Uterus (tissue), 4 donors: ENCODE measurements around the gene FOXP2. TPM values are rescaled to one million over a fixed set of nuclear protein-coding genes. Genes with fewer than 3 reads are reported as not detected.

Source experiments
- DNase-seq, 2 donors: peaks; one replicate each; pipeline ENCODE4 v3.0.0-alpha.2; 2019 to 2020
- H3K27ac ChIP-seq, 2 donors: fragments of 200-600 bp; sonication (generic); 1 replicate in 1 of 2; 2 replicates in 1 of 2; pipeline ENCODE4 v1.5.1; 2016 to 2018
- H3K27me3 ChIP-seq, 2 donors: fragments of 200-600 bp; sonication (generic); one replicate each; pipeline ENCODE4 v1.5.1; 2018 to 2019; ENCODE audit warnings: control low read depth in 1 of 2
- H3K36me3 ChIP-seq, 2 donors: fragments of 200-600 bp; sonication (generic); one replicate each; pipeline ENCODE4 v1.5.1; 2019; ENCODE audit warnings: control low read depth in 1 of 2
- H3K4me1 ChIP-seq, 2 donors: fragments of 200-600 bp; sonication (generic); one replicate each; pipeline ENCODE4 v1.5.1; 2018 to 2019; ENCODE audit warnings: control low read depth in 1 of 2
- H3K4me3 ChIP-seq, 2 donors: fragments of 200-600 bp; sonication (generic); 1 replicate in 1 of 2; 2 replicates in 1 of 2; pipeline ENCODE4 v1.5.1; 2018 to 2019; ENCODE audit warnings: mild to moderate bottlenecking in 1 of 2
- H3K9me3 ChIP-seq, 2 donors: fragments of 200-600 bp; sonication (generic); one replicate each; pipeline ENCODE4 v1.5.1; 2019; ENCODE audit warnings: control low read depth in 1 of 2
- CTCF ChIP-seq, 4 experiments: fragments of 200-600 bp in 2 of 4; fragments of 450-650 bp in 2 of 4; sonication (generic) in 2 of 4; IDR thresholded peaks; one replicate each; pipeline ENCODE4 v1.5.1; 2016 to 2019; ENCODE audit warnings: antibody characterized with exemption in 4 of 4, mild to moderate bottlenecking in 2 of 4, moderate library complexity in 1 of 4
- POLR2A ChIP-seq, 2 donors: fragments of 450-650 bp; IDR thresholded peaks; one replicate each; pipeline ENCODE4 v1.6.1; 2016; ENCODE audit warnings: antibody characterized with exemption in 2 of 2, mild to moderate bottlenecking in 1 of 2, moderate library complexity in 1 of 2
- intact Hi-C: fragments of 100-400 bp; cut with DNase I; formaldehyde crosslinking; loops from one replicate; pipeline ENCODE4 v1.15.1; 2023; ENCODE audit warnings: low total_unique reads
- total RNA-seq, 4 donors: library from RNA; depleted of rRNA in 3 of 4; stranded (reverse); fragments of >200 nt in 3 of 4; gene quantifications; one replicate each; pipeline versions ENCODE4 v1.1.0 to v1.2.4, GENCODE V29; 2014 to 2023
- donor health status: DM: yes; HTN: yes; CAD: no.

Gene FOXP2
- total RNA-seq, 4 donors from 2014 or later = 17.6 to 59.3 (median 24.9) TPM

- DNase-seq = no peak
- intact Hi-C loops = no loop called here
- no peak for TF ChIP-seq CTCF (IDR thresholded peaks at IDR 0.05)
- TF ChIP-seq POLR2A (IDR thresholded peaks at IDR 0.05) = no peak
- H3K27me3 ChIP-seq = no peaks in the 10 kb centered on the region
- no peak overlapping the region for H3K4me3 ChIP-seq
- no peaks in the 10 kb centered on the region for H3K4me1 ChIP-seq
- no peaks in the 10 kb centered on the region for H3K9me3 ChIP-seq
- H3K27ac ChIP-seq = no peak overlapping the region
- H3K36me3 ChIP-seq = no peaks in the 10 kb centered on the region
Observed at GRCh38 chr7:114678116-114678515, 263.5 kb downstream of the FOXP2 start.

DNA sequence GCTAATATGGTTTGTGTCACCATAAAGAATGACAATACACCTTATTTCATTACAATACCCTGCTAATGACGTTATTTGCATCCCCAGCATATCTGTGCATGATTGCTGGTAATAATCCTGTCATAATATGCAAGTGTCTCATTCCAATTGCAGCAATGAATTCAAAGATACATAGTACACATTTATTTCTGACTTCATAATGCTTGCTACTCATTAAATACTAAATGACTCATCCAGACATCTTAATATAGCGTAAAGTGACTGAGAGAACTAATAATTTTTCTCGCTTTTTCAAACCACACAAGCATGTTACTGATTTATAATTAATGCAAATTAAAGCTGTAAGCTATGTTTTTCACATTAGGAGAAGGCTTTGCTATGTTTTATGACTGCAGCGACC, 272.6 kb downstream of the FOXP2 start:
- TF ChIP-seq POLR2A (IDR thresholded peaks at IDR 0.05) = no peak
- no peak for TF ChIP-seq CTCF (IDR thresholded peaks at IDR 0.05)
- no peaks in the 10 kb centered on the region for H3K9me3 ChIP-seq
- no peak overlapping the region for H3K4me3 ChIP-seq
- intact Hi-C loops = no loop called here
- H3K36me3 ChIP-seq = no peaks in the 10 kb centered on the region
- no peak overlapping the region for H3K27ac ChIP-seq
- H3K27me3 ChIP-seq = no peaks in the 10 kb centered on the region
- DNase-seq = no peak
- no peaks in the 10 kb centered on the region for H3K4me1 ChIP-seq

GRCh38 chr7:114688443-114689055, 273.9 kb downstream of the FOXP2 start:
- Histone ChIP-seq H3K36me3 (no peaks in the 10 kb centered on the region), H3K27me3 (no peaks in the 10 kb centered on the region), H3K4me1 (no peaks in the 10 kb centered on the region), H3K27ac (no peak overlapping the region), H3K9me3 (no peaks in the 10 kb centered on the region), H3K4me3 (no peak overlapping the region)
- intact Hi-C loops = no loop called here
- DNase-seq = no peak
- no peak for TF ChIP-seq CTCF (IDR thresholded peaks at IDR 0.05)
- TF ChIP-seq POLR2A (IDR thresholded peaks at IDR 0.05) = no peak

- intact Hi-C loops = no loop called here
Observed at GRCh38 chr7:114689406-114689805, 274.8 kb downstream of the FOXP2 start.

DNA sequence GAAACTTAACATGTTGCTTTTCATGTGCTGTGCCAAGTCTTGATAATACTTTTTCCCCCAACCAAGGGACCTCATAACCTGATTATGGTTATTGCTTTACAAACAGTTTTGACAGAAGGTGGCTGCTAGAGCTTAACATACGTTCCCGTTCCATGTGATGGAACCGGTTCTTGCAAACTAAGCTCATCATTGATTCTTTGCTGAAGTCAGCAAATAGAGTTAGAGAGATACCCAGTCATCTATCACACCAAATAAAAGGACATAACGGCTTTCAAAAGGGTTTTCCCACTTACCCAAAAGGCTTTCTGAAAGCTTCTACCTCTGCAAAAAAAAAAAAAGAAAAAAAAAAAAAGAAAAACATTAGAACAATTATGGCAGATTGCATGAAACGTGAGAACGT, 277.0 kb downstream of the FOXP2 start:
- no peaks in the 10 kb centered on the region for H3K4me1 ChIP-seq
- DNase-seq = no peak
- H3K4me3 ChIP-seq = no peak overlapping the region
- no peaks in the 10 kb centered on the region for H3K36me3 ChIP-seq
- intact Hi-C loops = no loop called here
- H3K27me3 ChIP-seq = no peaks in the 10 kb centered on the region
- no peak overlapping the region for H3K27ac ChIP-seq
- H3K9me3 ChIP-seq = no peaks in the 10 kb centered on the region
- TF ChIP-seq CTCF (IDR thresholded peaks at IDR 0.05) = no peak
- no peak for TF ChIP-seq POLR2A (IDR thresholded peaks at IDR 0.05)

More at GRCh38 chr7:114689406-114689805, 274.8 kb downstream of the FOXP2 start:
- H3K27me3 ChIP-seq = no peaks in the 10 kb centered on the region
- no peak for TF ChIP-seq CTCF (IDR thresholded peaks at IDR 0.05)
- no peak for TF ChIP-seq POLR2A (IDR thresholded peaks at IDR 0.05)
- H3K9me3 ChIP-seq = no peaks in the 10 kb centered on the region
- H3K36me3 ChIP-seq = no peaks in the 10 kb centered on the region
- no peaks in the 10 kb centered on the region for H3K4me1 ChIP-seq
- no peak overlapping the region for H3K4me3 ChIP-seq
- no peak overlapping the region for H3K27ac ChIP-seq
- DNase-seq = no peak
